Neuronal stem cell (in vitro differentiated cells): ENCODE measurements around the gene OMP.
A peak's percentile ranks its signal among the peaks of the same experiment; 100 is the strongest.

ENCODE experiments used
- DNase-seq: peaks from one replicate; pipeline ENCODE4 v3.0.0-alpha.2; 2013; ENCODE audit warnings: low spot score
- H2AFZ ChIP-seq: one replicate; pipeline ENCODE4 v1.6.1; 2013; ENCODE audit warnings: mild to moderate bottlenecking, low read length, inconsistent platforms
- H2AK5ac ChIP-seq: 2 replicates; pipeline ENCODE4 v1.6.1; 2013; ENCODE audit warnings: low read depth, mild to moderate bottlenecking, inconsistent platforms, low read length, moderate library complexity, mixed read lengths
- H2BK120ac ChIP-seq: 2 replicates; pipeline ENCODE4 v1.6.1; 2013; ENCODE audit warnings: low read depth, mild to moderate bottlenecking, inconsistent platforms, low read length, moderate library complexity, mixed read lengths
- H2BK12ac ChIP-seq: one replicate; pipeline ENCODE4 v1.6.1; 2013; ENCODE audit warnings: low read length, inconsistent platforms
- H2BK15ac ChIP-seq: 2 replicates; pipeline ENCODE4 v1.6.1; 2013; ENCODE audit warnings: mild to moderate bottlenecking, low read length, inconsistent platforms, mixed read lengths
- H2BK5ac ChIP-seq: one replicate; pipeline ENCODE4 v1.6.1; 2013; ENCODE audit warnings: inconsistent platforms, mild to moderate bottlenecking, low read length, moderate library complexity
- H3K14ac ChIP-seq: one replicate; pipeline ENCODE4 v1.6.1; 2013; ENCODE audit warnings: low read length, inconsistent platforms
- H3K18ac ChIP-seq: 2 replicates; pipeline ENCODE4 v1.6.1; 2013; ENCODE audit warnings: low read length, inconsistent platforms
- H3K23ac ChIP-seq: 2 replicates; pipeline ENCODE4 v1.6.1; 2013; ENCODE audit warnings: low read depth, mild to moderate bottlenecking, mixed read lengths, low read length, inconsistent platforms; ENCODE audit not compliant: poor library complexity
- H3K27ac ChIP-seq: replicated peaks from 3 replicates; pipeline ENCODE4 v1.5.1; 2013; ENCODE audit warnings: low read length, inconsistent platforms
- H3K27me3 ChIP-seq, 3 experiments: 2 replicates each; pipeline ENCODE4 v1.6.1; 2013; ENCODE audit warnings: low read length in 3 of 3, mild to moderate bottlenecking in 2 of 3, inconsistent platforms in 1 of 3, low read depth in 1 of 3, mixed read lengths in 1 of 3, moderate library complexity in 1 of 3; ENCODE audit not compliant: control insufficient read depth in 3 of 3, insufficient read depth in 3 of 3
- H3K36me3 ChIP-seq, 2 donors: replicated peaks in 1 of 2; 2 replicates each; pipeline ENCODE4 v1.6.1; 2013; ENCODE audit warnings: low read length in 2 of 2; ENCODE audit not compliant: control insufficient read depth in 2 of 2, insufficient read depth in 2 of 2
- H3K4ac ChIP-seq: 2 replicates; pipeline ENCODE4 v1.6.1; 2013; ENCODE audit warnings: inconsistent platforms, mild to moderate bottlenecking, low read length, moderate library complexity
- H3K4me1 ChIP-seq, 2 donors: 1 replicate in 1 of 2; 2 replicates in 1 of 2; pipeline ENCODE4 v1.6.1; 2013; ENCODE audit warnings: low read length in 2 of 2, low read depth in 1 of 2; ENCODE audit not compliant: control insufficient read depth in 2 of 2, insufficient read depth in 1 of 2
- H3K4me2 ChIP-seq: one replicate; pipeline ENCODE4 v1.6.1; 2013; ENCODE audit warnings: mild to moderate bottlenecking, low read length, inconsistent platforms; ENCODE audit not compliant: insufficient read depth, poor library complexity, severe bottlenecking
- H3K4me3 ChIP-seq, 2 donors: 2 replicates each; pipeline ENCODE4 v1.5.1; 2013; ENCODE audit warnings: low read length in 2 of 2, mild to moderate bottlenecking in 2 of 2, inconsistent platforms in 1 of 2, moderate library complexity in 1 of 2
- H3K79me1 ChIP-seq: one replicate; pipeline ENCODE4 v1.6.1; 2013; ENCODE audit warnings: low read depth, mild to moderate bottlenecking, inconsistent platforms, low read length, moderate library complexity
- H3K9ac ChIP-seq: one replicate; pipeline ENCODE4 v1.6.1; 2013; ENCODE audit warnings: mild to moderate bottlenecking, low read depth, low read length, inconsistent platforms; ENCODE audit not compliant: poor library complexity
- H3K9me3 ChIP-seq, 2 donors: replicated peaks in 1 of 2; 2 replicates each; pipeline versions ENCODE3 to v1.6.1; 2013; ENCODE audit warnings: low read length in 2 of 2, mild to moderate bottlenecking in 2 of 2, inconsistent platforms in 1 of 2, low read depth in 1 of 2, mixed read lengths in 1 of 2, moderate library complexity in 1 of 2; ENCODE audit not compliant: control insufficient read depth in 2 of 2, insufficient read depth in 1 of 2
- H4K8ac ChIP-seq: one replicate; pipeline ENCODE4 v1.6.1; 2013; ENCODE audit warnings: low read depth, mild to moderate bottlenecking, inconsistent platforms, low read length, moderate library complexity
- H4K91ac ChIP-seq: one replicate; pipeline ENCODE4 v1.6.1; 2013; ENCODE audit warnings: low read length, low read depth, mild to moderate bottlenecking, inconsistent platforms; ENCODE audit not compliant: poor library complexity
- WGBS, 2 donors: extraction: QIAGEN DNeasy Blood & Tissue Kit; methylation state at CpG; one replicate each; pipeline ENCODE4 v1.1.7; 2013; ENCODE audit warnings: missing lambda C conversion rate in 2 of 2, mixed read lengths in 1 of 2; ENCODE audit not compliant: insufficient read length in 2 of 2, insufficient replicate concordance in 1 of 2; ENCODE audit errors: extremely low coverage in 2 of 2; 5-methylcytosine and 5-hydroxymethylcytosine counted together

OMP gene

DNA sequence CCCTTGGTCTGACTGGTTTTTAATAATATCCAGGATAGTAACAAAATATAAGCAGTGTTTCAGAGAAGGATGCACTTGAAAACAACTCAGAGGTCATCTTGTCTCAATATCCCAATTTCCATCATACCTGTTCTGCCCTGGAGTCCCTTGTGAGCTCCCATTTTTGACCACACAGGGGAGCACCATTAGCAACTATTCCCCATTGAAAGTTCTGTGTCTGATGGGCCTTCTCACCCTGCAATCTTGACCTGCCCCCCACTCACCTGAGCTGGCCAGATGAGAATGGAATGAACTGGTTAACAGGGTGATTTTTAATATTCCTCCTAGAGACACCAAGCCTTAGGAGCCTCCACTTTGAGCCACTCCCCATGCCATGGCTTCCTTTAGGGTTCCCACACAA, 39.7 kb upstream of the OMP start:
- no peak overlapping the region for H3K14ac ChIP-seq
- peaks cover 0 to 3% (median 0%) of the 10 kb centered on the region in 3 experiments for H3K27me3 ChIP-seq
- no peak overlapping the region for H2BK15ac ChIP-seq
- H3K23ac ChIP-seq, result no peak overlapping the region
- H2BK120ac ChIP-seq, result no peak overlapping the region
- peaks cover 0 to 10% of the 10 kb centered on the region in 2 donors for H3K9me3 ChIP-seq
- no peak overlapping the region for H4K8ac ChIP-seq
- no peak overlapping the region for H2BK5ac ChIP-seq
- no peak overlapping the region for H3K18ac ChIP-seq
- no peak overlapping the region for H3K4ac ChIP-seq
- H2AFZ ChIP-seq, result no peak overlapping the region
- H3K4me1 ChIP-seq, result peaks cover 4 to 5% of the 10 kb centered on the region in 2 donors
- no peaks in the 10 kb centered on the region for H3K79me1 ChIP-seq
- H3K4me2 ChIP-seq, result no peak overlapping the region
- no peak for DNase-seq
- no peak overlapping the region for H2AK5ac ChIP-seq
- no peak overlapping the region for H2BK12ac ChIP-seq
- no peak overlapping the region for H3K4me3 ChIP-seq
- H3K36me3 ChIP-seq, result no peaks in the 10 kb centered on the region
- no peak overlapping the region for H4K91ac ChIP-seq
- no peak overlapping the region for H3K27ac ChIP-seq
- no peak overlapping the region for H3K9ac ChIP-seq

DNA sequence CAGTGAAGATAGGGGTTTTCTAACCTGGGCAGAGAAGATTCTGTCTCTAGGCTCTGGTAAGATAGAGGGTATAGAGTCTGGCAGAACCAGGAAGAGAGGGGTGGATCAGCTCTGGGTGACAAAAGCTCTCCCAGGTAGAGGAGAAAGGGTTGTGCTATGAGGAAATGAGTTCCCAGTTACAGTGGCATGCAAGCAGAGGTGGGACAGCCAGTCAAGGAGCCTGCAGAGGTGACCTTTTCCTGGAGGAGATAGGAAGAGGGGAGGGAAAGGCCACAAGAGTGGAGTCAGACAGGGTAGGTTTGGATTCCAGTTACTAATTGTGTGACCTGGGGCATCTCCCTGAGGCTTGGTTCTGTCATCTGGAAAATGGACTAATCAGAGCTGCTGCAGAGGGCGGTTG, 39.2 kb upstream of the OMP start:
- H3K4me3 ChIP-seq, result no peak overlapping the region
- no peak overlapping the region for H2AFZ ChIP-seq
- H2BK15ac ChIP-seq, result no peak overlapping the region
- no CpG with 5 or more reads among the region's 1 CpG for WGBS, 2 donors
- H4K91ac ChIP-seq, result no peak overlapping the region
- peaks cover 0 to 3% (median 0%) of the 10 kb centered on the region in 3 experiments for H3K27me3 ChIP-seq
- no peak overlapping the region for H2BK120ac ChIP-seq
- no peak overlapping the region for H2AK5ac ChIP-seq
- no peaks in the 10 kb centered on the region for H3K79me1 ChIP-seq
- no peak overlapping the region for H3K14ac ChIP-seq
- H2BK5ac ChIP-seq, result no peak overlapping the region
- H3K9me3 ChIP-seq, result peaks cover 0 to 10% of the 10 kb centered on the region in 2 donors
- no peak overlapping the region for H2BK12ac ChIP-seq
- H3K4ac ChIP-seq, result no peak overlapping the region
- H4K8ac ChIP-seq, result no peak overlapping the region
- no peak overlapping the region for H3K9ac ChIP-seq
- no peaks in the 10 kb centered on the region for H3K36me3 ChIP-seq
- peaks cover 7 to 10% of the 10 kb centered on the region in 2 donors for H3K4me1 ChIP-seq
- DNase-seq, result no peak
- no peak overlapping the region for H3K4me2 ChIP-seq
- H3K18ac ChIP-seq, result no peak overlapping the region
- no peak overlapping the region for H3K27ac ChIP-seq
- no peak overlapping the region for H3K23ac ChIP-seq

DNA sequence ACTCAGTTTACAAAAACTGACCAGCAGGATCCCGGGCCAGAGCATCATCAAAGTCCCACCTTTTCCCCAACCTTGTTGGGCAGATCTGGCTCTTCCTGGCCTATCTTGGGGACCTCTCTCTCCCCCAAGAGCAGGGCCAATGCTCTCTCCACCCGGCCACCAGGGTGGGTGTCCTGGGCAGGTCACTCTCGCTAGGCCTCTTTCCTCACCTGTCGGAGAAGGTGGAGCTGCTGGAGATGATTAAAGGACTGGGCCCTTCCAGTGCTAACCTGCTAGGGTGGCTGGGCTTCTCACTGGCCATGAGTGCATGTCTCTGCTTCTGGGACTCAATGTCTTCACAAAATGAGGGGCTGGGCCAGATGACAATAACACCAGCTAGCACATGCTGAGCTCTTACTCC, 38.8 kb upstream of the OMP start:
- Histone ChIP-seq H3K18ac (no peak overlapping the region), H2AK5ac (no peak overlapping the region), H3K4me3 (no peak overlapping the region), H3K9me3 (peaks cover 0 to 10% of the 10 kb centered on the region in 2 donors), H3K9ac (no peak overlapping the region), H3K23ac (no peak overlapping the region), H2BK15ac (no peak overlapping the region), H3K36me3 (no peaks in the 10 kb centered on the region), H3K27me3 (peaks cover 0 to 3% (median 0%) of the 10 kb centered on the region in 3 experiments), H3K4me1 (peaks cover 7 to 14% of the 10 kb centered on the region in 2 donors), H3K14ac (no peak overlapping the region), H2BK120ac (no peak overlapping the region), H4K8ac (no peak overlapping the region), H2BK5ac (no peak overlapping the region), H3K27ac (no peak overlapping the region), H3K4ac (no peak overlapping the region), H2AFZ (no peak overlapping the region), H2BK12ac (no peak overlapping the region), H3K79me1 (no peaks in the 10 kb centered on the region), H3K4me2 (no peak overlapping the region), H4K91ac (no peak overlapping the region)
- DNase-seq, result no peak
- WGBS, 2 donors, result no CpG with 5 or more reads among the region's 4 CpGs

- Histone ChIP-seq H3K18ac (no peak overlapping the region), H3K79me1 (no peaks in the 10 kb centered on the region), H3K14ac (no peak overlapping the region), H2AFZ (no peak overlapping the region), H2BK120ac (no peak overlapping the region), H3K9ac (peak overlapping the region; percentile 6), H2BK12ac (no peak overlapping the region), H3K4ac (no peak overlapping the region), H4K91ac (no peak overlapping the region), H2BK5ac (no peak overlapping the region), H3K36me3 (no peaks in the 10 kb centered on the region), H3K23ac (no peak overlapping the region), H4K8ac (peak overlapping the region; percentile 23), H3K9me3 (peaks cover 0 to 10% of the 10 kb centered on the region in 2 donors), H3K27me3 (peaks cover 0 to 3% (median 0%) of the 10 kb centered on the region in 3 experiments), H2BK15ac (peak overlapping the region; percentile 62), H3K4me2 (no peak overlapping the region), H2AK5ac (peak overlapping the region; percentile 30), H3K4me1 (peaks cover 7 to 16% of the 10 kb centered on the region in 2 donors), H3K27ac (no peak overlapping the region), H3K4me3 (no peak overlapping the region)
- WGBS, 2 donors, result no CpG with 5 or more reads among the region's 4 CpGs
- no peak for DNase-seq
Observed at GRCh38 chr11:77064648-77065217, 37.9 kb upstream of the OMP start.
